Measurements from ENCODE around the gene RGS3.

The RGS3 gene

GRCh38 chr9:113529336-113530009 is 65.9 kb downstream of the RGS3 start:
- no peak for DNase-seq
- TF ChIP-seq GATA1 (IDR thresholded peaks at IDR 0.05; ENCODE audit: low read depth, low read length), result no peak
- TF ChIP-seq POLR2A (IDR thresholded peaks at IDR 0.05; ENCODE audit: low read length), result no peak

- TF ChIP-seq POLR2A (IDR thresholded peaks at IDR 0.05; ENCODE audit: low read length) (no peak), GATA1 (IDR thresholded peaks at IDR 0.05; ENCODE audit: low read depth, low read length) (no peak)
- DNase-seq, result no peak
Observed at GRCh38 chr9:113530022-113530635, 66.6 kb downstream of the RGS3 start.

- TF ChIP-seq GATA1 (IDR thresholded peaks at IDR 0.05; ENCODE audit: low read depth, low read length), result no peak
- no peak for TF ChIP-seq POLR2A (IDR thresholded peaks at IDR 0.05; ENCODE audit: low read length)
- no peak for DNase-seq
Observed at GRCh38 chr9:113530942-113531341, 67.4 kb downstream of the RGS3 start.

GRCh38 chr9:113531919-113532808 is 68.6 kb downstream of the RGS3 start:
- no peak for DNase-seq
- TF ChIP-seq POLR2A (IDR thresholded peaks at IDR 0.05; ENCODE audit: low read length), result no peak
- TF ChIP-seq GATA1 (IDR thresholded peaks at IDR 0.05; ENCODE audit: low read depth, low read length), result no peak

GRCh38 chr9:113532809-113533190 is 69.3 kb downstream of the RGS3 start:
- no peak for DNase-seq
- TF ChIP-seq GATA1 (IDR thresholded peaks at IDR 0.05; ENCODE audit: low read depth, low read length), result no peak
- no peak for TF ChIP-seq POLR2A (IDR thresholded peaks at IDR 0.05; ENCODE audit: low read length)

- no peak for DNase-seq
- no peak for TF ChIP-seq POLR2A (IDR thresholded peaks at IDR 0.05; ENCODE audit: low read length)
- no peak for TF ChIP-seq GATA1 (IDR thresholded peaks at IDR 0.05; ENCODE audit: low read depth, low read length)
Observed at GRCh38 chr9:113533335-113534225, 70.1 kb downstream of the RGS3 start.

DNA sequence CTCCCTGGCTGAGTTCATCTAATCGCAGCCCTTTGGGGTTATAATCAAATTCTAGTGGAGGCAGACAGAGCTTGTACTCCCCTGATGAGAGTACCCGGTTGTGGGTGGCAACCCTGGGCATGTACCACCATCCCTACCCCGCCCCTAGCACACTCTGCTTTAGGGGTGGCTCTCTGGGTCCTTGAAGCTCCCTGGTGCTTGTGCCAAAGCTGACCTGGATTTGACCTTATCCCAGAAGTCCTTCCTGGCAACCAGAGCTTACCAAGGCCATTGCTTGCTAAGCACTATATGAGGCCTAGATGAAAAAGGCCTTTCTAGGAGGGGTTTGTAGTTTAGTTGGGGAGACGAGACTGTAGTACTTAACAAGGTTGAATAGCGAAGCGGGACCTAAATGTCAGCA is 72.2 kb downstream of the RGS3 start:
- no peak for TF ChIP-seq GATA1 (IDR thresholded peaks at IDR 0.05; ENCODE audit: low read depth, low read length)
- TF ChIP-seq POLR2A (IDR thresholded peaks at IDR 0.05; ENCODE audit: low read length), result no peak
- no peak for DNase-seq

GRCh38 chr9:113536166-113536482 is 72.6 kb downstream of the RGS3 start:
- TF ChIP-seq POLR2A (IDR thresholded peaks at IDR 0.05; ENCODE audit: low read length), result no peak
- no peak for TF ChIP-seq GATA1 (IDR thresholded peaks at IDR 0.05; ENCODE audit: low read depth, low read length)
- DNase-seq, result no peak

GRCh38 chr9:113536483-113537228 is 73.1 kb downstream of the RGS3 start:
- no peak for DNase-seq
- TF ChIP-seq GATA1 (IDR thresholded peaks at IDR 0.05; ENCODE audit: low read depth, low read length) (no peak), POLR2A (IDR thresholded peaks at IDR 0.05; ENCODE audit: low read length) (no peak)

DNA sequence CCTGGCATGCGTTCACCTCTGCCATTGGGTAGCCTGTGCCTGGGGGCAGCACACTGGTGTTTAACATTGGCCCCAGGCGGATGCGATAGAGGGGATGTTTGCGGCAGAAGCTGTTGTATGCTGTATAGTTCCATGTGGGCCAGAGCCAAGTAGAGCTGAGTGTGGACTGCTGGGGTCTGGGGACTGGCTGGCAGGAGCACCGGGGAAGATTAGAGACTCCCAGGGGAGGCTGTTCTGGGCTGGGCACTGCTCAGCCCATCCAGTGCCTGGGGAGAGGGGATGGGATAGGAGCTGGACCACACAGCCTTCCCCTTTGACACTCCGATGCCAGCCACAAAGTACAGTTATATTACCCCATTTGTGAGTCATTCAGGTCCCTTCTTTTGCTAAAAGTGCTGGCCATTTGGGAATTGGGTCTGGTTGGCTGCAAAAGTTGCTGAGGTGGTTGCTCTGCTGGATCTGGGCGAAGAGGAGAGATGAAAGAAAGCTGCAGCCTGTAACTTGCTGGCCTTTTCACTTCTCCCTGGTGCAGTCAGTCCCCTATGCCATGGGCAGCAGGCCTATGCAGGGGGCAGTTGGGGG is 73.8 kb downstream of the RGS3 start:
- no peak for TF ChIP-seq POLR2A (IDR thresholded peaks at IDR 0.05; ENCODE audit: low read length)
- no peak for TF ChIP-seq GATA1 (IDR thresholded peaks at IDR 0.05; ENCODE audit: low read depth, low read length)

DNA sequence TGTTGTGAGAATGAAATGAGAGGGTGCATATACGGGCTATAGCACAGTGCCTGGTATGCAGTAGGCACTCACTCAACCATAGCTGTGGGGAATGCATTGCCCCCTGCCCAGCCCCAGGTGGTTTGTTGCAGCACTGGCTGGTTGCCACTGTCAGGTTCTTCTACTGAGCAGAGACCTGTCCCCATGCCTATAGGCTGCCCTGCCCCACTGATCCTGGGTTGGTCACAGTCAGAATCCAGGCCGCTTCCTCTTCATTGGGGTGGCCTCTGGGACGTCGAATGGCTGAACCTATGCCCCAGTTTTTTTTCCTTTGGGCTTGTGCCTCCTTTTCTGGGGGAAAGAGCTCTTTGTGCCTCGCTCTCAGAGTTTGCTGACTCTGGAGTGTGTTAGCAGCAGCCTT is 74.6 kb downstream of the RGS3 start:
- DNase-seq, result no peak

More for the DNA sequence above, 73.8 kb downstream of the RGS3 start:
- no peak for DNase-seq

GRCh38 chr9:113538701-113539430 is 75.3 kb downstream of the RGS3 start:
- TF ChIP-seq GATA1 (IDR thresholded peaks at IDR 0.05; ENCODE audit: low read depth, low read length) (no peak), POLR2A (IDR thresholded peaks at IDR 0.05; ENCODE audit: low read length) (no peak)
- no peak for DNase-seq

More for the DNA sequence above, 74.6 kb downstream of the RGS3 start:
- TF ChIP-seq GATA1 (IDR thresholded peaks at IDR 0.05; ENCODE audit: low read depth, low read length) (no peak), POLR2A (IDR thresholded peaks at IDR 0.05; ENCODE audit: low read length) (no peak)

All from erythroblast (primary cell).